GM21390 (cell line): ENCODE measurements around the gene HUS1B.

Experiments
- ATAC-seq: cut with Tn5 transposase; IDR thresholded peaks from one replicate; pipeline ENCODE4 v1.9.1; 2021; ENCODE audit not compliant: unreplicated experiment

The HUS1B gene

GRCh38 chr6:624979-625378 is 31.9 kb downstream of the HUS1B start:
- ATAC-seq, result no peak

GRCh38 chr6:622462-622861 is 34.4 kb downstream of the HUS1B start:
- ATAC-seq, result no peak

- ATAC-seq, result no peak
These were observed 35.0 kb downstream of the HUS1B start for GRCh38 chr6:621931-622330.

- no peak for ATAC-seq
These were observed 36.0 kb downstream of the HUS1B start for GRCh38 chr6:620950-621349.

- no peak for ATAC-seq
These were observed 36.7 kb downstream of the HUS1B start for GRCh38 chr6:620166-620565.

GRCh38 chr6:617456-618100 is 39.3 kb downstream of the HUS1B start:
- no peak for ATAC-seq

GRCh38 chr6:613981-614380 is 42.9 kb downstream of the HUS1B start:
- ATAC-seq, result no peak

- no peak for ATAC-seq
These were observed 45.0 kb downstream of the HUS1B start for GRCh38 chr6:611928-612327.

GRCh38 chr6:610882-611281 is 46.0 kb downstream of the HUS1B start:
- ATAC-seq, result no peak

GRCh38 chr6:609905-610304 is 47.0 kb downstream of the HUS1B start:
- no peak for ATAC-seq

- no peak for ATAC-seq
These were observed 50.0 kb downstream of the HUS1B start for GRCh38 chr6:606829-607379.
